ENCODE measurements around the gene ZEB2. TPM values are rescaled to one million over a fixed set of nuclear protein-coding genes. Genes with fewer than 3 reads are reported as not detected.

Gene ZEB2
- total RNA-seq, 1 donor from 2014 or later, result 88.5 TPM

GRCh38 chr2:144346229-144346628 is 173.7 kb downstream of the ZEB2 start:
- H3K4me3 Mint-ChIP-seq, result no peak overlapping the region
- no peaks in the 10 kb centered on the region for H3K9me3 Mint-ChIP-seq
- H3K4me1 Mint-ChIP-seq (ENCODE audit: unreplicated experiment), result peaks cover 16% of the 10 kb centered on the region
- no peak for DNase-seq (ENCODE audit: extremely low spot score, unreplicated experiment)
- H3K36me3 Mint-ChIP-seq, result no peaks in the 10 kb centered on the region
- peaks cover 8% of the 10 kb centered on the region for H3K27me3 Mint-ChIP-seq
- no peak overlapping the region for H3K27ac Mint-ChIP-seq
- TF ChIP-seq CTCF (conservative IDR thresholded peaks at IDR 0.05), result no peak

- Mint-ChIP-seq H3K9me3 (peaks cover 5% of the 10 kb centered on the region), H3K4me3 (no peak overlapping the region), H3K27me3 (peaks cover 8% of the 10 kb centered on the region), H3K4me1 (ENCODE audit: unreplicated experiment) (no peaks in the 10 kb centered on the region), H3K27ac (no peak overlapping the region), H3K36me3 (no peaks in the 10 kb centered on the region)
- TF ChIP-seq CTCF (conservative IDR thresholded peaks at IDR 0.05), result no peak
- DNase-seq (ENCODE audit: extremely low spot score, unreplicated experiment), result no peak
Observed at GRCh38 chr2:144343145-144343544, 176.8 kb downstream of the ZEB2 start.

GRCh38 chr2:144341538-144341937 is 178.4 kb downstream of the ZEB2 start:
- TF ChIP-seq CTCF (conservative IDR thresholded peaks at IDR 0.05), result no peak
- DNase-seq (ENCODE audit: extremely low spot score, unreplicated experiment), result no peak
- Mint-ChIP-seq H3K9me3 (peaks cover 5% of the 10 kb centered on the region), H3K36me3 (no peaks in the 10 kb centered on the region), H3K27ac (no peak overlapping the region), H3K4me3 (no peak overlapping the region), H3K27me3 (peaks cover 8% of the 10 kb centered on the region), H3K4me1 (ENCODE audit: unreplicated experiment) (no peaks in the 10 kb centered on the region)

GRCh38 chr2:144339048-144339447 is 180.9 kb downstream of the ZEB2 start:
- H3K36me3 Mint-ChIP-seq, result no peaks in the 10 kb centered on the region
- no peak for DNase-seq (ENCODE audit: extremely low spot score, unreplicated experiment)
- H3K4me1 Mint-ChIP-seq (ENCODE audit: unreplicated experiment), result no peaks in the 10 kb centered on the region
- peaks cover 5% of the 10 kb centered on the region for H3K9me3 Mint-ChIP-seq
- TF ChIP-seq CTCF (conservative IDR thresholded peaks at IDR 0.05), result no peak
- no peak overlapping the region for H3K4me3 Mint-ChIP-seq
- peaks cover 8% of the 10 kb centered on the region for H3K27me3 Mint-ChIP-seq
- no peak overlapping the region for H3K27ac Mint-ChIP-seq

- Mint-ChIP-seq H3K27me3 (peaks cover 17% of the 10 kb centered on the region), H3K4me3 (no peak overlapping the region), H3K9me3 (no peaks in the 10 kb centered on the region), H3K27ac (no peak overlapping the region), H3K36me3 (no peaks in the 10 kb centered on the region), H3K4me1 (ENCODE audit: unreplicated experiment) (peaks cover 11% of the 10 kb centered on the region)
- DNase-seq (ENCODE audit: extremely low spot score, unreplicated experiment), result no peak
- no peak for TF ChIP-seq CTCF (conservative IDR thresholded peaks at IDR 0.05)
Observed at GRCh38 chr2:144334551-144334950, 185.4 kb downstream of the ZEB2 start.

Measured in type B pancreatic cell (in vitro differentiated cells).